ENCODE results near the gene MYOCOS. TPM values are rescaled to one million over a fixed set of nuclear protein-coding genes. Genes with fewer than 3 reads are reported as not detected.

Gene MYOCOS
- under 1 TPM in 1 of 9 donors, not detected in 8; 0.06 TPM for total RNA-seq
- not detected for polyA plus RNA-seq
- long read RNA-seq, donor 1: 0 reads
- long read RNA-seq, donor 2: 0 reads
- long read RNA-seq, donor 3: 0 reads
- long read RNA-seq, donor 4: 0 reads
- long read RNA-seq, donor 5: 0 reads
- long read RNA-seq, donor 6: 0 reads
- long read RNA-seq, donor 7: 0 reads
- long read RNA-seq, donor 8: 0 reads
- long read RNA-seq, donor 9: 0 reads
- long read RNA-seq, donor 10: 0 reads

GRCh38 chr1:171622152-171622462, at the start of gene MYOCOS:
MYOCOS (plus strand) TSS chr1:171622243; CDS start chr1:171623884, 1,641 bp downstream.
- Histone ChIP-seq H3K4me3 (no peak within 1 kb of the TSS), H3K36me3 (replicated peaks in 1 of 2) (no peaks in the 10 kb centered on the region), H3K9me3 (replicated peaks in 1 of 3) (no peaks in the 10 kb centered on the region), H3K27me3 (no peaks in the 10 kb centered on the region), H3K4me1 (replicated peaks in 1 of 2) (no peaks in the 10 kb centered on the region), H3K27ac (no peak within 1 kb of the TSS)
- WGBS, 4 donors: 58 to 66% (median 62%) methylated on average over 7 of the region's 7 CpGs
- intact Hi-C loops (cut with DNase I): no loop called here
- TF ChIP-seq POLR2A (IDR thresholded peaks at IDR 0.05) (no peak), CTCF (IDR thresholded peaks at IDR 0.05) (no peak)
- DNase-seq: no peak

- H3K36me3 ChIP-seq (replicated peaks in 1 of 2): peaks cover 0 to 62% of the 10 kb centered on the region in 2 donors
- WGBS, 4 donors: 88 to 92% (median 90%) methylated on average over 1 of the region's 1 CpG
- H3K4me1 ChIP-seq (replicated peaks in 1 of 2): no peaks in the 10 kb centered on the region
- H3K9me3 ChIP-seq (replicated peaks in 1 of 3): no peaks in the 10 kb centered on the region
- TF ChIP-seq POLR2A (IDR thresholded peaks at IDR 0.05) (no peak), CTCF (IDR thresholded peaks at IDR 0.05) (no peak)
- no peaks in the 10 kb centered on the region for H3K27me3 ChIP-seq
- no peak for DNase-seq
- H3K27ac ChIP-seq: no peak overlapping the region
- H3K4me3 ChIP-seq: no peak overlapping the region
- intact Hi-C loops (cut with DNase I): loop anchor here in 1 of 2 donors (10.0 kb wide), 1 partner anchor 51 kb away; no protein-coding TSS in a partner anchor
Observed at GRCh38 chr1:171576144-171576543, 45.9 kb upstream of the MYOCOS start.

GRCh38 chr1:171581226-171581625, 40.8 kb upstream of the MYOCOS start:
- no peaks in the 10 kb centered on the region for H3K4me1 ChIP-seq (replicated peaks in 1 of 2)
- TF ChIP-seq CTCF (IDR thresholded peaks at IDR 0.05) (no peak), POLR2A (IDR thresholded peaks at IDR 0.05) (no peak)
- no peak for DNase-seq
- intact Hi-C loops (cut with DNase I): loop anchor here in 1 of 2 donors (10.0 kb wide), 1 partner anchor 96 kb away; the partner anchor contains the start of gene PRRC2C
- peaks cover 0 to 85% of the 10 kb centered on the region in 2 donors for H3K36me3 ChIP-seq (replicated peaks in 1 of 2)
- H3K4me3 ChIP-seq: no peak overlapping the region
- H3K9me3 ChIP-seq (replicated peaks in 1 of 3): no peaks in the 10 kb centered on the region
- WGBS, 4 donors: 84 to 88% (median 86%) methylated on average over 3 of the region's 3 CpGs
- no peak overlapping the region for H3K27ac ChIP-seq
- H3K27me3 ChIP-seq: no peaks in the 10 kb centered on the region

GRCh38 chr1:171581766-171582165, 40.3 kb upstream of the MYOCOS start:
- H3K36me3 ChIP-seq (replicated peaks in 1 of 2): peaks cover 0 to 87% of the 10 kb centered on the region in 2 donors
- intact Hi-C loops (cut with DNase I): loop anchor here in 1 of 2 donors (10.0 kb wide), 1 partner anchor 97 kb away; the partner anchor contains the start of gene PRRC2C
- no peaks in the 10 kb centered on the region for H3K27me3 ChIP-seq
- DNase-seq: no peak
- no peak for TF ChIP-seq CTCF (IDR thresholded peaks at IDR 0.05)
- TF ChIP-seq POLR2A (IDR thresholded peaks at IDR 0.05): no peak
- no peak overlapping the region for H3K27ac ChIP-seq
- H3K4me1 ChIP-seq (replicated peaks in 1 of 2): no peaks in the 10 kb centered on the region
- no peak overlapping the region for H3K4me3 ChIP-seq
- H3K9me3 ChIP-seq (replicated peaks in 1 of 3): no peaks in the 10 kb centered on the region
